OCI-LY1 (cell line): ENCODE results near the gene COG6.

ENCODE experiments used
- H2AFZ ChIP-seq: fragments of 200-600 bp; sonication (generic), shearing (Covaris generic); 2 replicates; pipeline ENCODE4 v1.6.0; 2014; ENCODE audit warnings: antibody characterized with exemption, mild to moderate bottlenecking, low read length
- H3F3A ChIP-seq: fragments of 200-600 bp; sonication (generic), shearing (Covaris generic); 2 replicates; pipeline ENCODE4 v1.6.0; 2014; ENCODE audit warnings: mild to moderate bottlenecking, antibody characterized with exemption, low read length, moderate library complexity; ENCODE audit not compliant: insufficient read depth
- H3K27ac ChIP-seq: fragments of 200-600 bp; sonication (generic); 2 replicates; pipeline ENCODE4 v1.5.1; 2014; ENCODE audit warnings: low read length, mixed run types, mild to moderate bottlenecking, low read depth; ENCODE audit not compliant: poor library complexity, severe bottlenecking
- H3K27me3 ChIP-seq: fragments of 200-600 bp; sonication (generic); 2 replicates; pipeline ENCODE4 v1.6.0; 2014; ENCODE audit warnings: antibody characterized with exemption, mild to moderate bottlenecking, low read length, moderate library complexity; ENCODE audit not compliant: insufficient read depth
- H3K36me3 ChIP-seq: fragments of 200-600 bp; sonication (generic); 2 replicates; pipeline ENCODE4 v1.6.1; 2014; ENCODE audit warnings: mild to moderate bottlenecking, antibody characterized with exemption, low read length, moderate library complexity, mixed read lengths; ENCODE audit not compliant: insufficient read depth
- H3K4me1 ChIP-seq: fragments of 200-600 bp; sonication (generic); 2 replicates; pipeline ENCODE4 v1.5.1; 2014; ENCODE audit warnings: mild to moderate bottlenecking, low read length, moderate library complexity; ENCODE audit not compliant: insufficient read depth, severe bottlenecking
- H3K4me2 ChIP-seq: fragments of 200-600 bp; sonication (generic), shearing (Covaris generic); 2 replicates; pipeline ENCODE4 v1.6.1; 2014; ENCODE audit warnings: low read length
- H3K4me3 ChIP-seq: fragments of 200-600 bp; sonication (generic); 2 replicates; pipeline ENCODE4 v1.5.1; 2014; ENCODE audit warnings: low read length, low read depth, mild to moderate bottlenecking, mixed read lengths; ENCODE audit not compliant: poor library complexity, severe bottlenecking
- H3K79me2 ChIP-seq: fragments of 200-600 bp; shearing (Covaris generic); 2 replicates; pipeline ENCODE4 v1.6.1; 2016; ENCODE audit warnings: mixed run types, low read length, mixed read lengths; ENCODE audit not compliant: insufficient read depth
- H3K9ac ChIP-seq: fragments of 200-600 bp; sonication (generic), shearing (Covaris generic); 2 replicates; pipeline ENCODE4 v1.6.1; 2014; ENCODE audit warnings: mild to moderate bottlenecking, low read length, mixed read lengths
- H3K9me2 ChIP-seq: fragments of 200-600 bp; sonication (generic), shearing (Covaris generic); 2 replicates; pipeline ENCODE4 v1.6.1; 2014; ENCODE audit warnings: low read depth, mild to moderate bottlenecking, low read length, mixed read lengths
- H3K9me3 ChIP-seq: fragments of 200-600 bp; shearing (Covaris generic); 2 replicates; pipeline ENCODE4 v1.6.1; 2014; ENCODE audit warnings: low read length, mixed read lengths
- H4K20me1 ChIP-seq: fragments of 200-600 bp; sonication (generic), shearing (Covaris generic); 2 replicates; pipeline ENCODE4 v1.6.0; 2016; ENCODE audit warnings: mild to moderate bottlenecking, low read length; ENCODE audit not compliant: insufficient read depth
- EZH2 ChIP-seq: fragments of 200-600 bp; sonication (generic), shearing (Covaris generic); IDR thresholded peaks from 2 replicates; pipeline ENCODE4 v1.8.0; 2017; ENCODE audit warnings: borderline replicate concordance, mixed run types, mild to moderate bottlenecking, antibody characterized with exemption, low read length, moderate library complexity, mixed read lengths
- TF ChIP-seq, protein P1 (sequence below): fragments of 200-600 bp; sonication (generic), shearing (Covaris generic); IDR thresholded peaks from 2 replicates; pipeline ENCODE4 v1.5.1; 2017; ENCODE audit warnings: mild to moderate bottlenecking, antibody characterized with exemption, low read length, moderate library complexity, mixed read lengths

COG6 gene

DNA sequence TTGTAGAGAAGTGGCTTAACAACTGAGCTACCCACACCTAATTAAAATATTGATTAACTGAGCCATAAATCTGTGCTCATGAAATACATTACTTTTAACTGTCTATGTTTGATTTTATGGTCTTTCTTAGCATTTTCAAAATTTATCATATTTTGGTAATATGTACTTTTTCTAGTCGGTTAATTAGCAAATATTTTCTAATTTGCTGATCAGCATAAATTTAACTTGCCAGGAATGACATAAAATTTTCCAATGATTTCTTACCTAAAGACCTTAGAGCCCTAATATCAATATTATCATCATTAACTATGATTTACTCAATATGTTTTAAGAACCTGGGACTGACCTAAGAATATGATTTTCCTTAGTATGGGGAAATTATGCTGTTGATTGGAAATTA, 19.9 kb upstream of the COG6 start:
- Histone ChIP-seq H3F3A (no peaks in the 10 kb centered on the region), H2AFZ (no peak overlapping the region), H3K4me2 (no peak overlapping the region)

GRCh38 chr13:39637890-39638289, 17.6 kb upstream of the COG6 start:
- H4K20me1 ChIP-seq = no peaks in the 10 kb centered on the region
- 0 out of 2 replicates have a peak, but pooled peaks cover 3% of the 10 kb centered on the region for H3K27me3 ChIP-seq
- H3K79me2 ChIP-seq = no peaks in the 10 kb centered on the region
- H3K4me1 ChIP-seq = no peaks in the 10 kb centered on the region
- no peaks in the 10 kb centered on the region for H3K9me3 ChIP-seq
- no peaks in the 10 kb centered on the region for H3F3A ChIP-seq
- no peak overlapping the region for H3K4me3 ChIP-seq
- no peak overlapping the region for H2AFZ ChIP-seq
- no peaks in the 10 kb centered on the region for H3K9me2 ChIP-seq
- H3K27ac ChIP-seq = no peak overlapping the region
- no peak overlapping the region for H3K4me2 ChIP-seq
- H3K9ac ChIP-seq = no peak overlapping the region
- no peak for TF ChIP-seq EZH2
- TF ChIP-seq, protein P1, sequence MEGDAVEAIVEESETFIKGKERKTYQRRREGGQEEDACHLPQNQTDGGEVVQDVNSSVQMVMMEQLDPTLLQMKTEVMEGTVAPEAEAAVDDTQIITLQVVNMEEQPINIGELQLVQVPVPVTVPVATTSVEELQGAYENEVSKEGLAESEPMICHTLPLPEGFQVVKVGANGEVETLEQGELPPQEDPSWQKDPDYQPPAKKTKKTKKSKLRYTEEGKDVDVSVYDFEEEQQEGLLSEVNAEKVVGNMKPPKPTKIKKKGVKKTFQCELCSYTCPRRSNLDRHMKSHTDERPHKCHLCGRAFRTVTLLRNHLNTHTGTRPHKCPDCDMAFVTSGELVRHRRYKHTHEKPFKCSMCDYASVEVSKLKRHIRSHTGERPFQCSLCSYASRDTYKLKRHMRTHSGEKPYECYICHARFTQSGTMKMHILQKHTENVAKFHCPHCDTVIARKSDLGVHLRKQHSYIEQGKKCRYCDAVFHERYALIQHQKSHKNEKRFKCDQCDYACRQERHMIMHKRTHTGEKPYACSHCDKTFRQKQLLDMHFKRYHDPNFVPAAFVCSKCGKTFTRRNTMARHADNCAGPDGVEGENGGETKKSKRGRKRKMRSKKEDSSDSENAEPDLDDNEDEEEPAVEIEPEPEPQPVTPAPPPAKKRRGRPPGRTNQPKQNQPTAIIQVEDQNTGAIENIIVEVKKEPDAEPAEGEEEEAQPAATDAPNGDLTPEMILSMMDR = no peak
- H3K36me3 ChIP-seq = no peaks in the 10 kb centered on the region

More for the DNA sequence above, 19.9 kb upstream of the COG6 start:
- Histone ChIP-seq H3K79me2 (no peaks in the 10 kb centered on the region), H3K36me3 (no peaks in the 10 kb centered on the region), H3K9ac (no peak overlapping the region), H3K4me3 (no peak overlapping the region), H3K4me1 (no peaks in the 10 kb centered on the region), H4K20me1 (no peaks in the 10 kb centered on the region), H3K9me3 (no peaks in the 10 kb centered on the region), H3K9me2 (no peaks in the 10 kb centered on the region), H3K27ac (no peak overlapping the region), H3K27me3 (0 out of 2 replicates have a peak, but pooled peaks cover 3% of the 10 kb centered on the region)
- TF ChIP-seq, protein P1 = no peak
- TF ChIP-seq EZH2 = no peak

DNA sequence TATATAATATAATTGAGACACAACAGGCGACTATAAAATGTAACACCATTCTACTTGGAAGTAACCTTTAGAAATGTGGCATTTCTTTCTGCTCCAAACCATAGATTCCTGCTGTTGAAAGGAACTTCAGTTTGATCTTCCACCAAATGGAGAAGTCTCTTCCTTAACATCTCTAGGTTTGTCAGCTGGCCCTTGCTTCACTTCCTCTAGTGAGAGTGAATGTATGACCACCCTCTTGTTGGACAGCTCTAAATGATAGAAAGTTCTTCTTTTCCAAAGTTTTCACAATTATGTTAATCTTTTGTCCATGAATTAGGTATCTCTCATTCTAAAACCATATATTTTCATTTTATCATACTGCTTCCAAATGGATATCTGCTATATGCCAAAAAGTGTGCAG, 13.8 kb upstream of the COG6 start:
- H3F3A ChIP-seq = no peaks in the 10 kb centered on the region
- H3K4me2 ChIP-seq = no peak overlapping the region
- no peaks in the 10 kb centered on the region for H3K4me1 ChIP-seq
- no peaks in the 10 kb centered on the region for H3K36me3 ChIP-seq
- no peak overlapping the region for H2AFZ ChIP-seq
- no peak for TF ChIP-seq EZH2
- TF ChIP-seq, protein P1 = no peak
- no peak overlapping the region for H3K4me3 ChIP-seq
- no peaks in the 10 kb centered on the region for H3K79me2 ChIP-seq
- no peaks in the 10 kb centered on the region for H3K27me3 ChIP-seq
- no peaks in the 10 kb centered on the region for H3K9me2 ChIP-seq
- H3K9ac ChIP-seq = no peak overlapping the region
- H3K9me3 ChIP-seq = no peaks in the 10 kb centered on the region
- no peaks in the 10 kb centered on the region for H4K20me1 ChIP-seq
- H3K27ac ChIP-seq = no peak overlapping the region
